HCT116 (cell line): ENCODE measurements around the gene ANO4.

ENCODE experiments used
- EZH2phosphoT487 ChIP-seq: fragments of 200-600 bp; IDR thresholded peaks from 2 replicates; pipeline ENCODE4 v1.6.1; 2018; ENCODE audit warnings: antibody characterized with exemption, borderline replicate concordance
- POLR2A ChIP-seq: IDR thresholded peaks from 2 replicates; pipeline ENCODE4 v1.7.0; 2011; ENCODE audit warnings: borderline replicate concordance; ENCODE audit not compliant: insufficient read depth, insufficient read length; ENCODE audit errors: extremely low read depth
- POLR2AphosphoS5 ChIP-seq: IDR thresholded peaks from 2 replicates; pipeline ENCODE4 v1.6.1; 2011; ENCODE audit warnings: mild to moderate bottlenecking, low read depth, low read length, moderate library complexity
- YY1 ChIP-seq: IDR thresholded peaks from 2 replicates; pipeline ENCODE4 v1.6.1; 2011; ENCODE audit warnings: low read length, low read depth, moderate library complexity, mild to moderate bottlenecking; ENCODE audit not compliant: insufficient replicate concordance; ENCODE audit errors: extremely low read depth
- TF ChIP-seq, protein P1 (sequence below), 3 experiments: fragments of 200-600 bp in 1 of 3; sonication (generic) in 1 of 3; IDR thresholded peaks in 2 of 3; conservative IDR thresholded peaks in 1 of 3; 2 replicates each; pipeline ENCODE4 v1.5.1; 2012 to 2017; ENCODE audit warnings: low read depth in 2 of 3, low read length in 2 of 3, antibody characterized with exemption in 1 of 3, borderline replicate concordance in 1 of 3, control low read depth in 1 of 3, mild to moderate bottlenecking in 1 of 3, mixed read lengths in 1 of 3, mixed run types in 1 of 3, moderate library complexity in 1 of 3; ENCODE audit not compliant: insufficient read depth in 1 of 3
- TF ChIP-seq, protein P2 (sequence below): IDR thresholded peaks from 2 replicates; pipeline ENCODE4 v1.6.1; 2012

DNA sequence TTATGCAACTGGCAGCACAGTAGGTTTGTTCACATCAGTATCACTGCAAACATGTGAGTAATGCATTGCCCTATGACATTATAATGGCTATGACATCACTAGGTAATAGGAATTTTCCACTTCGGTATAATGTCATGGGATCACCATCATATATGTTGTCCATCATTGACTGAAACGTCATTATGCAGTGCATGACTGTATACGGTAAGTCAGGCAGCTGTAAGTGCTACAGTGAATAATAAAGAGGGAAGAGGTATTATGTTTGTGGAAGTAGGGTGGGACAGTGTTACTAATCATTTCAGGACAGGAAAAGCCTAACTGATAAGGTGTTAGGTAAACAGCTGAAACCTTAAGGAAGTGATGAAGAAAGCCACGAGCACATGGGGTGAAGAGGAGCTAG is 68.1 kb downstream of the ANO4 start:
- TF ChIP-seq EZH2phosphoT487 (no peak), POLR2AphosphoS5 (no peak), POLR2A (no peak), YY1 (no peak)
- TF ChIP-seq, protein P1, sequence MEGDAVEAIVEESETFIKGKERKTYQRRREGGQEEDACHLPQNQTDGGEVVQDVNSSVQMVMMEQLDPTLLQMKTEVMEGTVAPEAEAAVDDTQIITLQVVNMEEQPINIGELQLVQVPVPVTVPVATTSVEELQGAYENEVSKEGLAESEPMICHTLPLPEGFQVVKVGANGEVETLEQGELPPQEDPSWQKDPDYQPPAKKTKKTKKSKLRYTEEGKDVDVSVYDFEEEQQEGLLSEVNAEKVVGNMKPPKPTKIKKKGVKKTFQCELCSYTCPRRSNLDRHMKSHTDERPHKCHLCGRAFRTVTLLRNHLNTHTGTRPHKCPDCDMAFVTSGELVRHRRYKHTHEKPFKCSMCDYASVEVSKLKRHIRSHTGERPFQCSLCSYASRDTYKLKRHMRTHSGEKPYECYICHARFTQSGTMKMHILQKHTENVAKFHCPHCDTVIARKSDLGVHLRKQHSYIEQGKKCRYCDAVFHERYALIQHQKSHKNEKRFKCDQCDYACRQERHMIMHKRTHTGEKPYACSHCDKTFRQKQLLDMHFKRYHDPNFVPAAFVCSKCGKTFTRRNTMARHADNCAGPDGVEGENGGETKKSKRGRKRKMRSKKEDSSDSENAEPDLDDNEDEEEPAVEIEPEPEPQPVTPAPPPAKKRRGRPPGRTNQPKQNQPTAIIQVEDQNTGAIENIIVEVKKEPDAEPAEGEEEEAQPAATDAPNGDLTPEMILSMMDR (IDR thresholded peaks at IDR 0.05 in 2 of 3, conservative IDR thresholded peaks at IDR 0.05 in 1 of 3; ENCODE audit: borderline replicate concordance in 1 of 3, insufficient read depth in 1 of 3, low read depth in 2 of 3, low read length in 2 of 3): no peak
- TF ChIP-seq, protein P2, sequence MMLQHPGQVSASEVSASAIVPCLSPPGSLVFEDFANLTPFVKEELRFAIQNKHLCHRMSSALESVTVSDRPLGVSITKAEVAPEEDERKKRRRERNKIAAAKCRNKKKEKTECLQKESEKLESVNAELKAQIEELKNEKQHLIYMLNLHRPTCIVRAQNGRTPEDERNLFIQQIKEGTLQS: no peak
